GM19455 (cell line): ENCODE measurements around the gene ALDH1A1.
"Not testable (repeated sequence)": the region's sequence is repeated elsewhere in the genome, so short reads cannot be mapped to it uniquely, and the experiment has no call there.

Source experiments
- ATAC-seq: cut with Tn5 transposase; IDR thresholded peaks from one replicate; pipeline ENCODE4 v1.9.1; 2021; ENCODE audit not compliant: unreplicated experiment

ALDH1A1 gene

GRCh38 chr9:72862788-72863187, 90.1 kb downstream of the ALDH1A1 start:
- ATAC-seq: not testable (repeated sequence)

GRCh38 chr9:72858089-72858912, 94.6 kb downstream of the ALDH1A1 start:
- no peak for ATAC-seq

GRCh38 chr9:72857624-72857996, 95.2 kb downstream of the ALDH1A1 start:
- ATAC-seq: no peak

- no peak for ATAC-seq
These were observed 95.8 kb downstream of the ALDH1A1 start for GRCh38 chr9:72856972-72857623.

- ATAC-seq: no peak
These were observed 96.8 kb downstream of the ALDH1A1 start for GRCh38 chr9:72855890-72856523.

GRCh38 chr9:72855321-72855720, 97.5 kb downstream of the ALDH1A1 start:
- ATAC-seq: no peak
